GM19455 (cell line): Measurements from ENCODE around the gene KIF16B.

ENCODE experiments used
- ATAC-seq: cut with Tn5 transposase; IDR thresholded peaks from one replicate; pipeline ENCODE4 v1.9.1; 2021; ENCODE audit not compliant: unreplicated experiment

The KIF16B gene

DNA sequence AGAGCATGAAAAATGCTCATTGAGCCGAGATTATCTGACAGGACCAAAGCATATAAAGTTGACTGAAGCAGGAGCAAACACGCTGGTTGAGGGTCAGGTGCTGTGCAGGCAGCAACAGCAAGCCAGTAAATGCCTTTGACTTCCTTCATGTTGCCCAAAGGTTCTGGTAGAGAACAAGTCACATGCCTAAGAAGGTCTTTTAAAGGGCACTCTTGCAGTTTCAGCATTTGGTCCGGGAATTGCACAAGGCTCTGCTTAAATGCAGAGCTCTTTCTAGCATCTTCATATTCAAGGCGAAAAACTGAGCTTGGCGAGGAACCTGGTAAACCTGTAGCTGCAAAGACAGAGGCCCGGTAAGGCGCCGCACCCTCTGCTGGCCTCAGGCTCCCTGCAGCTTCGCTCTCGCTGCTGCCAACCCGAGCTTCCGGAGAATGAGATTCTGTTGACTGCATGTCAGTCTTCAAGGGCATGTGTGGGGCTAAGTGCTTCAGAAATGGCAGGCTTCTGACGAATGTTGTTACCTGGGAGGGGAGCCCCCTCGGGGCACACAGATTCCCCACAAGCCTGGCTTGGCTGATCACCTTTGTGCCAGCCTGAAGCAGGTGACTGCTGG, 205.2 kb downstream of the KIF16B start:
- no peak for ATAC-seq

GRCh38 chr20:16366529-16366928, 206.7 kb downstream of the KIF16B start:
- no peak for ATAC-seq

GRCh38 chr20:16364320-16364687, 208.9 kb downstream of the KIF16B start:
- no peak for ATAC-seq

- no peak for ATAC-seq
Observed at GRCh38 chr20:16363506-16364319, 209.5 kb downstream of the KIF16B start.

DNA sequence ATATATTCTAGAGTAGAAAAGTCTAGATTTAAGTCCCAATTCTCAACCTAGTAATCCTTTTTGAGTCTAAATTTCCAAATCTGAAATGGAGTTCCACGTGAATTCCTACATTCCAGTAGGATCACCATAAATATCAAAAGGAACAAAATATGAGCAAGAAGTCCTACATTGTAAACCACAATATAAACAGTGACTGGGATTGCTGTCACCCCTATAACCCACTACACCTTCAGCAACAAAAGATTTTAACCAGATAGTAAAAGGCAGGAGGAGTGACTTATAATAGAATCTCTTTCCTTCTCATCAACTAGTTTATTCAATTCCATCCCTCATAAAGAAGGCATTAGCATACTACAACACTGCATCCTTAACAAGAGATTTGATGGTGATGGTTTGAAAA, 210.6 kb downstream of the KIF16B start:
- ATAC-seq = no peak

GRCh38 chr20:16360668-16361067, 212.6 kb downstream of the KIF16B start:
- ATAC-seq = no peak

GRCh38 chr20:16353417-16353781, 219.8 kb downstream of the KIF16B start:
- ATAC-seq = no peak

GRCh38 chr20:16352751-16353416, 220.4 kb downstream of the KIF16B start:
- no peak for ATAC-seq

DNA sequence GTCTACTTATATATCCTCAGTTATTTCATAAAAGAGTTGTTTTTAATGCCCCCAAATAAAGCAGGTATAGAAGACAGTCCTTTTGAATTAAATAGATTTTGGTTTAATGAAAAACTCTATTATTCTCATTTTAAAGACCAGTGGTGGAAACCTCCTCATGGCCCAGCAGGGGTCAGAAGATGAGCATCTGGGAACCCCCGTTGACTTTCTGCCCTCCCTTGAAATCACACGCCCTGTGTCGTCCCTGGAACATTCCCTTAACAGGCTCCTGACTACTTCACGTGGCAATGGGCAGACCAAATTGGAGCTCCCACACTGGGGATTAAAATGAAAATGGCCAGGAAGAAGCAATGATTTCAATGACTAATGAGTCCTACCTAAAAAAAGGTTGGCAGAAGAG, 220.9 kb downstream of the KIF16B start:
- ATAC-seq = no peak

DNA sequence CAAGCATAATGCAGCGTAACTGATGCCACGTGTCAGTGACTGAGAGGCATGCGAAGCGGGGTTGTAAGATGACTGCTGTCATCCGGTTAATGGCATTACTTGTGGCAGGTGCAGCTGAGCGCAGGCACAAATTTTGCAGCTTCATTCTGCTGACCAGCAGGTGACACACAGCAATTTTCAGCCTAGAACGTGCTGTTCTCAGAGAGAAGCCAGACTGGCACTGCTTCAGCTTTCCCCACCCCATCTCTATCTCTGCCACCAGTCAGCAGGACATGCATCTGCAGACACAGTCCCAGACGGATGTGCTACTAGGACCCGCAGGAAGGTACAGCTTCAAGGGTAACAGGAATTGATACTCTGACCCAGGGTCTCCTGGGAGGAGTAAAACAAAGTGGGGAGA, 221.8 kb downstream of the KIF16B start:
- no peak for ATAC-seq

- ATAC-seq = no peak
Observed at GRCh38 chr20:16350465-16350864, 222.8 kb downstream of the KIF16B start.

DNA sequence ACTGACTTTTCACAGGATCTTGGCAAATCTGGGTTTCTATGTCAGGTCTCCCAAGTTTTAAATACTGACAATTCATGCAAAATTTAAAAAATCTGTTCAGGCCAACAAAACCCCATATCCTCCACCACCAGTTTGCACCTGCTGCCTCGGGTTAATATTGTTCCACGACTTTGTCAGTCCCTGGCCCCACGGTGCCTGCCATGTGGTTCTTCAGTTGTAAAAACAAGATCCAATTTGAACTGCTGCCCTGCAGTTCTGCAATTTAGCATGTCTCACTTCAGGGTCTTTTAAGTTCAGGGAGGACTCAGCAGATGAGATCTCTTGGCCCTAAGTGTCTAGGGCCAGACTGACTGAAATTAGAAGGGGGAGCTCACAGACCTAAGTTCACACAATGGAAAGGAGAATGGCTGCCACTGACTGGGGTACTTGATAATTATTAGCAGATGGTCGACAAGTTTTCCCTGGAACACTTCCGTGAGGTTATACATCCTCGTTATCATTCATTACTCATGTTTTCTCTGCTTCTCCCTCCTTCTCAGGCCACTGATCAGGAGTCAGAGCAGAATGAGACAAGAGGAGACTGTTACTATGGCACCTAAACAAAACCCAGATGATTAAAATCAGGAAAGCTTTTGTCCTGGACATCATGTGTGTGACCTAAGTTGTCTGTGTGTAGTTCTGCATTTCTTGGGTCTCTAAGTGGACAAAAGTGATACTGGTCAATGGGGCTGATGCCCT, 223.6 kb downstream of the KIF16B start:
- no peak for ATAC-seq

GRCh38 chr20:16346956-16347355, 226.3 kb downstream of the KIF16B start:
- no peak for ATAC-seq

DNA sequence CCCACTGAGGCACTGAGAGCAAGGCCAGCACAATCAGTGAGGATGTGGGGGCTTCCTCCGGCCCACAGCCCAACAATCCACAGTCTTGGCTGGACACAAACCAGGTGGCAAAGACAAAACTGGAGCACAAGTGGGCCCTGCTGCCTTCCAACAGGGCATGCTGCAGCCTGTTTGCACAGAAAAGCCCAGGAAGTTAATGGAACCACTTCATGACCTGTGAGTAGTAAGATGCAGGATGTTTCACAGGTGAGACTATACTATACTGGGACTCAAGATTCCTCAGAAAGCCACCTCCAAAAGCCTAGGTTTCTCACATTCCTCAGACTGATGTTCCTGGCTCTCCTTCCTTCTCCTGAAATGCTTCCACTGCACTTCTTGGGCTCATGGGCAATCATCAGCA, 235.5 kb downstream of the KIF16B start:
- no peak for ATAC-seq

- ATAC-seq = no peak
Observed at GRCh38 chr20:16327606-16328005, 245.6 kb downstream of the KIF16B start.

- no peak for ATAC-seq
Observed at GRCh38 chr20:16321291-16321690, 252.0 kb downstream of the KIF16B start.

- ATAC-seq = no peak
Observed at GRCh38 chr20:16317445-16318362, 255.5 kb downstream of the KIF16B start.

GRCh38 chr20:16316513-16316912, 256.7 kb downstream of the KIF16B start:
- no peak for ATAC-seq

DNA sequence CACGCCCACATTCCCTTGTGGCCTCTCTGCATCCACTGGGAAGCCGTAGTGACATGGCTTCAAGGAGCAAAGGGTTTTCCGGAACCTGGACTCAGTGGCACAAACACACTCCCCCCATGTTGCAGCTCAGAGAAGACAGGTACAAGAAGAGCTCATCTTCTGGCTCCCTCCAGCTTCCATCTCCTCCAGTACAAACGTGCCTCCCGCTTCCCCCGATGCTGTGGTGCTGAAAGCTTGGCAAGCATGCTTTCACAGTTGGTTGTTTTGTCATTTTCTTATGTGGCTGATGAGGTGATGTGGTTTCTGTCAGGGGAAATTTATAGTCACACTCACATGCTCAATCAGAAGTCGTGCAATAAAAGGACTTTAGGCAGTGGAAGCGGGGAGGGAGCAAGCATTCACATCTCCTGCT, 258.5 kb downstream of the KIF16B start:
- ATAC-seq = no peak

GRCh38 chr20:16314320-16314719, 258.9 kb downstream of the KIF16B start:
- ATAC-seq = no peak

DNA sequence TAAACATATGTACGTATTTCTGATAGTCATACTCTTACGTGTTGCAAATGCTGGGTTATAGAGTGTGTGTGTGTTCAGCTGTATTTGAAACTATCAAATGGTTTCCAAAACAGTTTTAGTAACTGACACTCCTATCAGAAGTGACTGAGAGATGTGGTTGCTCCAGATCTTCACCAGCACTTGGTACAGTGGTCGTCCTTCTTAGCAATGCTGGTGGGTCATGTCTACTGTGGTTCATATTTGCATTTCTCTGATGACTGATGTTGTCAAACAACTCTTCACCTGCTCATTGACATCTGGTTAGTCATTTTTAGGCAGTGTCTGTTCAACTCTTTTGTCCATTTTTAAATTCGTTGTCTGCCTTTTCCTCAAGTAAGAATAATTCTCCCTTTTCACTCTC, 259.3 kb downstream of the KIF16B start:
- ATAC-seq = no peak
